WTC11 (cell line): Measurements from ENCODE around the gene DISP2. TPM values are rescaled to one million over a fixed set of nuclear protein-coding genes. Genes with fewer than 3 reads are reported as not detected.
A peak's percentile ranks its signal among the peaks of the same experiment; 100 is the strongest.

Experiments used
- ATAC-seq: fragments of 200-7000 bp; cut with Tn5 transposase; 2 replicates; pipeline ENCODE4 v1.10.0; 2021; ENCODE audit warnings: mild to moderate bottlenecking, moderate library complexity
- CTCF ChIA-PET: fragments of 300-600 bp; sonication (Branson Sonifier 250); formaldehyde crosslinking; loops from one replicate; lab custom pipeline; 2021; ENCODE audit warnings: antibody characterized with exemption; lab: Charles Lee
- POLR2A ChIA-PET: fragments of 350-600 bp; sonication (Branson Sonifier 250); formaldehyde crosslinking; loops from one replicate; lab custom pipeline; 2021; ENCODE audit warnings: antibody characterized with exemption; lab: Charles Lee
- DNase-seq: peaks from one replicate; pipeline ENCODE4 v3.0.0; 2021; ENCODE audit warnings: low spot score
- H3K27ac Mint-ChIP-seq: 2 replicates; pipeline ENCODE4 v1.8.0; 2021; ENCODE audit warnings: mixed read lengths
- H3K27me3 Mint-ChIP-seq: 2 replicates; pipeline ENCODE4 v1.8.0; 2021; ENCODE audit warnings: low read depth, mild to moderate bottlenecking, moderate library complexity, mixed read lengths
- H3K36me3 Mint-ChIP-seq: 2 replicates; pipeline ENCODE4 v1.8.0; 2021; ENCODE audit warnings: mixed read lengths
- H3K4me1 Mint-ChIP-seq: 2 replicates; pipeline ENCODE4 v1.8.0; 2022; ENCODE audit warnings: mixed read lengths
- H3K4me3 Mint-ChIP-seq: 2 replicates; pipeline ENCODE4 v1.8.0; 2021; ENCODE audit warnings: mild to moderate bottlenecking, moderate library complexity, mixed read lengths
- H3K9me3 Mint-ChIP-seq: 2 replicates; pipeline ENCODE4 v1.8.0; 2021; ENCODE audit warnings: mixed read lengths
- ATF1 ChIP-seq: sonication (generic); formaldehyde crosslinking; IDR thresholded peaks from 2 replicates; pipeline ENCODE4 v1.8.1; 2023; ENCODE audit warnings: mild to moderate bottlenecking, moderate library complexity, missing genetic modification reagents
- ATF3 ChIP-seq: sonication (generic); formaldehyde crosslinking; conservative IDR thresholded peaks from 2 replicates; pipeline ENCODE4 v1.8.1; 2022; ENCODE audit warnings: mild to moderate bottlenecking, missing genetic modification reagents
- ATF6 ChIP-seq: sonication (generic); formaldehyde crosslinking; IDR thresholded peaks from 2 replicates; pipeline ENCODE4 v1.8.1; 2023; ENCODE audit warnings: mild to moderate bottlenecking, missing genetic modification reagents
- CREM ChIP-seq: sonication (generic); formaldehyde crosslinking; IDR thresholded peaks from 2 replicates; pipeline ENCODE4 v1.8.1; 2022; ENCODE audit warnings: mild to moderate bottlenecking, missing genetic modification reagents, moderate library complexity
- E2F5 ChIP-seq: sonication (generic); formaldehyde crosslinking; IDR thresholded peaks from 2 replicates; pipeline ENCODE4 v1.8.1; 2022; ENCODE audit warnings: mild to moderate bottlenecking, moderate library complexity, missing genetic modification reagents
- ETV6 ChIP-seq: sonication (generic); formaldehyde crosslinking; IDR thresholded peaks from 2 replicates; pipeline ENCODE4 v1.8.1; 2022; ENCODE audit warnings: mild to moderate bottlenecking, missing genetic modification reagents
- FOXK1 ChIP-seq: sonication (generic); formaldehyde crosslinking; IDR thresholded peaks from 2 replicates; pipeline ENCODE4 v1.8.0; 2022; ENCODE audit warnings: mild to moderate bottlenecking, moderate library complexity, missing genetic modification reagents
- FOXP1 ChIP-seq: sonication (generic); formaldehyde crosslinking; IDR thresholded peaks from 2 replicates; pipeline ENCODE4 v1.8.0; 2022; ENCODE audit warnings: missing genetic modification reagents, mild to moderate bottlenecking, moderate library complexity, borderline replicate concordance
- GABPB1 ChIP-seq: sonication (generic); formaldehyde crosslinking; IDR thresholded peaks from 2 replicates; pipeline ENCODE4 v1.8.1; 2023; ENCODE audit warnings: mild to moderate bottlenecking, missing genetic modification reagents
- KAT7 ChIP-seq: sonication (generic); formaldehyde crosslinking; IDR thresholded peaks from 2 replicates; pipeline ENCODE4 v1.8.1; 2023; ENCODE audit warnings: missing genetic modification reagents, mild to moderate bottlenecking, borderline replicate concordance
- MAX ChIP-seq: sonication (generic); formaldehyde crosslinking; IDR thresholded peaks from 2 replicates; pipeline ENCODE4 v1.8.0; 2022; ENCODE audit warnings: mild to moderate bottlenecking, missing genetic modification reagents
- MLX ChIP-seq: sonication (generic); formaldehyde crosslinking; IDR thresholded peaks from 2 replicates; pipeline ENCODE4 v1.8.1; 2023; ENCODE audit warnings: mild to moderate bottlenecking, missing genetic modification reagents, moderate library complexity
- MYBL2 ChIP-seq: sonication (generic); formaldehyde crosslinking; IDR thresholded peaks from 2 replicates; pipeline ENCODE4 v1.8.1; 2023; ENCODE audit warnings: mild to moderate bottlenecking, moderate library complexity, missing genetic modification reagents
- NFE2L1 ChIP-seq: sonication (generic); formaldehyde crosslinking; IDR thresholded peaks from 2 replicates; pipeline ENCODE4 v1.8.1; 2023; ENCODE audit warnings: missing genetic modification reagents
- SMAD3 ChIP-seq: sonication (generic); formaldehyde crosslinking; IDR thresholded peaks from 2 replicates; pipeline ENCODE4 v1.8.0; 2022; ENCODE audit warnings: missing genetic modification reagents, mild to moderate bottlenecking, borderline replicate concordance
- SP1 ChIP-seq: sonication (generic); formaldehyde crosslinking; conservative IDR thresholded peaks from 2 replicates; pipeline ENCODE4 v1.8.1; 2022; ENCODE audit warnings: missing genetic modification reagents
- ZBTB21 ChIP-seq: sonication (generic); formaldehyde crosslinking; IDR thresholded peaks from 2 replicates; pipeline ENCODE4 v1.8.1; 2023; ENCODE audit warnings: mild to moderate bottlenecking, missing genetic modification reagents, borderline replicate concordance
- ZBTB43 ChIP-seq: sonication (generic); formaldehyde crosslinking; IDR thresholded peaks from 2 replicates; pipeline ENCODE4 v1.8.1; 2023; ENCODE audit warnings: mild to moderate bottlenecking, missing genetic modification reagents
- ZNF232 ChIP-seq: sonication (generic); formaldehyde crosslinking; IDR thresholded peaks from 2 replicates; pipeline ENCODE4 v1.8.0; 2022; ENCODE audit warnings: mild to moderate bottlenecking, missing genetic modification reagents
- ZNF317 ChIP-seq: sonication (generic); formaldehyde crosslinking; IDR thresholded peaks from 2 replicates; pipeline ENCODE4 v1.8.1; 2023; ENCODE audit warnings: low read depth, mild to moderate bottlenecking, moderate library complexity, missing genetic modification reagents, borderline replicate concordance
- ZNF512 ChIP-seq: sonication (generic); formaldehyde crosslinking; IDR thresholded peaks from 2 replicates; pipeline ENCODE4 v1.8.1; 2022; ENCODE audit warnings: missing genetic modification reagents, borderline replicate concordance
- total RNA-seq: library from RNA; stranded (reverse); gene quantifications from 3 replicates; pipeline ENCODE4 v1.2.3, GENCODE V29; 2021

The DISP2 gene
- total RNA-seq, 1 experiment from 2014 or later, result 3.5 TPM

- peak; percentile 80; the same call in 1 of the 2 replicates for TF ChIP-seq ZBTB43 (CRISPR knock-in tag)
- 0 out of 2 replicates have a peak, but pooled peaks have one; percentile 48 for TF ChIP-seq ATF1 (CRISPR knock-in tag)
- 0 out of 2 replicates have a peak, but pooled peaks have one; percentile 27 for TF ChIP-seq KAT7 (CRISPR knock-in tag)
- peak; percentile 86 for TF ChIP-seq SP1 (CRISPR knock-in tag)
- TF ChIP-seq NFE2L1, result peak; percentile 46; the same call in 1 of the 2 replicates
- peak; percentile 64; the same call in 1 of the 2 replicates for TF ChIP-seq FOXP1 (CRISPR knock-in tag)
- peak; percentile 48; the same call in 1 of the 2 replicates for TF ChIP-seq ZNF232 (CRISPR knock-in tag)
- peak; percentile 71 for TF ChIP-seq GABPB1 (CRISPR knock-in tag)
- TF ChIP-seq SMAD3 (CRISPR knock-in tag), result no peak
- no peak for TF ChIP-seq ZNF512 (CRISPR knock-in tag)
- 0 out of 2 replicates have a peak, but pooled peaks have one; percentile 36 for TF ChIP-seq E2F5 (CRISPR knock-in tag)
- 0 out of 2 replicates have a peak, but pooled peaks have one; percentile 51 for TF ChIP-seq MLX (CRISPR knock-in tag)
- peak; percentile 85; the same call in 1 of the 2 replicates for TF ChIP-seq FOXK1 (CRISPR knock-in tag)
- TF ChIP-seq ATF6, result no peak
- TF ChIP-seq ETV6 (CRISPR knock-in tag), result peak; percentile 14; the same call in 1 of the 2 replicates
- peak; percentile 92 for TF ChIP-seq ATF3
- no peak for TF ChIP-seq ZBTB21 (CRISPR knock-in tag)
- TF ChIP-seq CREM (CRISPR knock-in tag), result no peak; the same call in 1 of the 2 replicates
- TF ChIP-seq ZNF317 (CRISPR knock-in tag), result 0 out of 2 replicates have a peak, but pooled peaks have one; percentile 14
- TF ChIP-seq MAX, result peak; percentile 29; the same call in 1 of the 2 replicates
- peak; percentile 99 for TF ChIP-seq MYBL2
- ChIA-PET CTCF (interaction anchor here (0.6 to 1.7 kb wide), 12 partner anchors 11 to 108 kb away, joined by 3 to 17 read pairs (median 4); partner anchors contain the start of genes CCDC9B and PLCB2), POLR2A (interaction anchor here (0.5 to 1.5 kb wide), 6 partner anchors 11 to 42 kb away, joined by 3 to 8 read pairs (median 5); partner anchors contain the start of genes CCDC9B and IVD)
- peaks cover 22% of the 10 kb centered on the region for H3K4me1 Mint-ChIP-seq
- peak within 1 kb of the TSS; percentile 92 for H3K4me3 Mint-ChIP-seq
- peak; percentile 100 for ATAC-seq
- H3K36me3 Mint-ChIP-seq, result peaks cover 38% of the 10 kb centered on the region
- no peaks in the 10 kb centered on the region for H3K27me3 Mint-ChIP-seq
- peak within 1 kb of the TSS; percentile 98 for H3K27ac Mint-ChIP-seq
- H3K9me3 Mint-ChIP-seq, result peaks cover 15% of the 10 kb centered on the region
- DNase-seq, result peak; percentile 98
Measured at GRCh38 chr15:40382580-40383456, 24.8 kb downstream of the DISP2 start, which contains the start of gene KNSTRN. KNSTRN (plus strand) TSS chr15:40382721; CDS start chr15:40382836, 115 bp downstream.
